Measurements from ENCODE around the gene KAT2B. TPM values are rescaled to one million over a fixed set of nuclear protein-coding genes. Genes with fewer than 3 reads are reported as not detected.

Gene KAT2B
- total and polyA plus RNA-seq, 2 of the 13 experiments (the other 11 are each of a cell fraction or from before 2014, with no cell fraction given): 0.97 to 1.7 TPM

GRCh38 chr3:20105513-20106280, 65.5 kb downstream of the KAT2B start (continued):
- TF ChIP-seq TIGD3 (CRISPR knock-in tag; IDR thresholded peaks at IDR 0.05; ENCODE audit: borderline replicate concordance) (no peak), GPN1 (CRISPR knock-in tag; IDR thresholded peaks at IDR 0.05; ENCODE audit: borderline replicate concordance) (no peak), ZKSCAN8 (CRISPR knock-in tag; IDR thresholded peaks at IDR 0.05; ENCODE audit: borderline replicate concordance) (no peak), PAF1 (CRISPR knock-in tag; IDR thresholded peaks at IDR 0.05) (no peak), GLI4 (CRISPR knock-in tag; IDR thresholded peaks at IDR 0.05; ENCODE audit: borderline replicate concordance) (no peak), ZNF276 (CRISPR knock-in tag; IDR thresholded peaks at IDR 0.05; ENCODE audit: low read depth) (no peak), ZNF296 (CRISPR knock-in tag; conservative IDR thresholded peaks at IDR 0.05) (no peak)

- intact Hi-C loops (cut with micrococcal nuclease; ENCODE audit: unreplicated experiment): no loop called here
- WGBS (ENCODE audit: low lambda C conversion rate): 84% methylated on average over 5 of the region's 5 CpGs
- POLR2A ChIA-PET: no interaction called here
- Histone ChIP-seq H3K27me3 (ENCODE audit: control insufficient read depth in 1 of 2, insufficient read depth in 2 of 2, low read length in 2 of 2) (no peaks in the 10 kb centered on the region), H3K4me1 (ENCODE audit: insufficient read depth, low read length) (no peaks in the 10 kb centered on the region), H3K4me2 (ENCODE audit: low read depth, low read length) (no peak overlapping the region), H3K9ac (ENCODE audit: insufficient read depth, low read depth, low read length) (no peak overlapping the region), H3K36me3 (replicated peaks in 1 of 2; ENCODE audit: control insufficient read depth in 1 of 2, insufficient read depth in 2 of 2, low read length in 2 of 2) (no peaks in the 10 kb centered on the region), H4K20me1 (ENCODE audit: insufficient read depth, low read length) (no peaks in the 10 kb centered on the region), H3K9me3 (ENCODE audit: low read length) (no peaks in the 10 kb centered on the region), H3K79me2 (ENCODE audit: insufficient read depth, low read length) (no peaks in the 10 kb centered on the region), H3K4me3 (replicated peaks in 1 of 3; ENCODE audit: insufficient read depth in 1 of 3, low read depth in 2 of 3, low read length in 3 of 3) (no peak overlapping the region), H2AFZ (ENCODE audit: low read length) (no peak overlapping the region), H3K27ac (ENCODE audit: extremely low read length, insufficient read depth, low read length) (no peak overlapping the region)
- TF ChIP-seq ZNF17 (CRISPR knock-in tag; IDR thresholded peaks at IDR 0.05) (no peak), LRRFIP1 (CRISPR knock-in tag; conservative IDR thresholded peaks at IDR 0.05) (no peak), KDM1A (CRISPR knock-in tag; IDR thresholded peaks at IDR 0.05) (no peak), SOX6 (IDR thresholded peaks at IDR 0.05) (no peak), SOX6 (CRISPR knock-in tag; IDR thresholded peaks at IDR 0.05) (no peak), POLR2A (IDR thresholded peaks at IDR 0.05; ENCODE audit: insufficient read depth in 1 of 2, low read depth in 2 of 2, low read length in 2 of 2) (no peak), TP53 (CRISPR knock-in tag; conservative IDR thresholded peaks at IDR 0.05) (no peak), ZNF883 (CRISPR knock-in tag; IDR thresholded peaks at IDR 0.05; ENCODE audit: not compliant biosample characterization) (no peak)
- FAIRE-seq (no peak), ATAC-seq (no peak), DNase-seq (ENCODE audit: low spot score) (no peak)
- no TSS peak for BruUV-seq (replicated peaks)
- CTCF ChIA-PET (ENCODE audit: low intra/inter-chr PET ratio, low total read pairs): no interaction called here
- in situ Hi-C loops (cut with HindIII; ENCODE audit: extremely low pct_ligation_motif_present, low pct_unique_long_range_greater_than_20kb): no loop called here
Observed at GRCh38 chr3:20107722-20108121, 67.5 kb downstream of the KAT2B start.
